GM15510 (cell line): ENCODE measurements around the gene KLHL29.

Source experiments
- POLR2A ChIP-seq: IDR thresholded peaks from 3 replicates; pipeline ENCODE4 v1.6.1; 2011; ENCODE audit warnings: borderline replicate concordance; ENCODE audit not compliant: insufficient read length; ENCODE audit errors: extremely low read depth

The KLHL29 gene

DNA sequence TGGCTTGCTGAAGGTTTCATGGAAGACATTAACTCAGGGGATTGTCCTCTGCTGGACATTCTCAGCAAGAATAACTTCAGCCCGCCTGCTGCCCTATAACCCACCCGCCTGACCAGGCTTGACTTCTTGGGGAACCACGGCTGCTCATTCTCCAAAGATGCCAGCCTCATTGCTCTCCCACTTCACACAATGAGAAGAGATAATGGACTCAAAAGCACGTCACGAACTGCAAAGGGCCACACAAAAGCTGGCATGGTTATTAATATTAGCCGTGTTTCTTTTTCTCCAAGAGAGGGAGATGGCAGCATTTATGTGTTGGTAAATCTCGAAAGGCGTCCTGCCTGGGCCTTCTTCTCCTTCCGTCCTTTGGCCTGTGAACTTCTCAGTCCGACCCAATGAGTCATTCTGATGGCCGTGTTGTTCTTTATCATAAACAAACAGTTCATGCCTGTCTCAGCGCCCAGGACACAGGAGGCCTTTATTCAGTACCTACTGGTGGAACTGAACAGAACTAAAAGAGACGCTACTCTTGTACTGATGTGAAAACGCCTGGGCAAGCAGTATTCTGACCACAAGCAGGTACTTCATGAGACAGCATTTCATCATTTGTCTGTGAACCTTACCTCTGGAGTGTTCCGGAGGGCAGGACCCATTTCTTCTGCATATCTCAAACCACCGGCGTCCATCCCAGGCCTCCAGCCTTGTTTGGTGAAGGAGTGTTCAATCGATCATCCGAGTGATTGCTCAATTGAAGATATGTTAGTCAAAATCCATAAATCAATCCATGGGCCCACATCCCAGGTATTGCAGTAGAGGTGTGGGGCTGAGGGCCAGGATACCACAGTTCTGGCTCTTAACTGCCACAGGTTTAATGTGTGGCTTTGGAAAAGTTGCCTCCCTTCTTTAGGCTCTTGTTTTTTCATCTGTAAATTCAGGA is 25.1 kb upstream of the KLHL29 start:
- no peak for TF ChIP-seq POLR2A

- TF ChIP-seq POLR2A, result no peak
These were observed 24.3 kb upstream of the KLHL29 start for GRCh38 chr2:23360571-23361125.

DNA sequence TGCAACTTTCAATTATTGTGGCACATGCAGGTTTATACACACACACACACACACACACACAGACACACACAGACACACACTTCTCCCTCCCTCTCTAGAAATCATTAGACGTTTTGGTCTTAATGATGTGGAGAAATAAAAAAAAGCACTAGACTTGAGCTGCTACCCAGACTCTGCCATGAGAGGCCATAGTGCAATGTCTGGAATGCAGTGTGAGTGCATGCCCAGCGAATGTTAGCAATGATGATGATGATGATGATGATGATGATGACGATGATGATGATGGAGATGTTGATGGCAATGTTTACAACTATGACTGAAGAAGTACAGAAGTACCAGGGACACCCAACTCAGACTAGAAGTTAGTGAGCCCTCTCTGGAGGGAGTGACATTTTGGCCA is 23.8 kb upstream of the KLHL29 start:
- no peak for TF ChIP-seq POLR2A

DNA sequence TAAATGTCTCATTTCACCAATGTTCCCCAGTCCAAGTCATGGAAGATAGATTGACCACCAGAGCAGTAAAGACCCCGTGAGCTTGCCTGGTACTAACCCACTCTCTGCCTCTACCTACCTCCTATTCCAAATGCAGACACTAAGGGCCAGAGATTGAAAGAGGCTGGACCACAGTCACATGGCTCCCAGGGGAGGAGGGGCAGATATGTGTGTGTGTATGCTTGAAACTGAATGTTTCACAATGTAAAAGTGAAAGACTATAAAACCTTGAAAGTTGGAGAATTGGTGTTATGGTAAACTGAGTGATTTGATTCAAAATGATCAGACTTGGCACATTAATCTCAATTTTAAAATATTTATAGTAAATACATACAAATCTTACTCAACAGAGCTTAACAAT is 21.7 kb upstream of the KLHL29 start:
- TF ChIP-seq POLR2A, result no peak

DNA sequence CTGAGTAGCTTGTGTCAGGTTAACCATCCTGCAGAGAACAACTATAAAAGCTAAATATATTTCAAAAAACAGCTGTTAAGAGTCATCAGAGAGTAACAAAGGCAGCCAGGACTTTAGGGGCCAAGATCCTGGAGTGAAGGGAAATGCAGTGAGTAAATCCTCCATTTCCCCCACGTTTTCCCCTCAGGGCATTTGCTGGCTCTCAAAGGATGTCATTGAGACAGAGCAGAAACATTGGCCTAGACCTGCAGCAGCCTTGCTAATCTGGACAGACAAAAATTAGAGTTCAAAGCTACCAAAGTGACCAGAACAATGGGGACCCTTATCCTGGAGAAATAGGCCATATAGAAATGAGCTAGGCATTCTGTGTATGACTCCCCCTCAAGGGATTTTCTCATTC is 21.1 kb upstream of the KLHL29 start:
- TF ChIP-seq POLR2A, result no peak

DNA sequence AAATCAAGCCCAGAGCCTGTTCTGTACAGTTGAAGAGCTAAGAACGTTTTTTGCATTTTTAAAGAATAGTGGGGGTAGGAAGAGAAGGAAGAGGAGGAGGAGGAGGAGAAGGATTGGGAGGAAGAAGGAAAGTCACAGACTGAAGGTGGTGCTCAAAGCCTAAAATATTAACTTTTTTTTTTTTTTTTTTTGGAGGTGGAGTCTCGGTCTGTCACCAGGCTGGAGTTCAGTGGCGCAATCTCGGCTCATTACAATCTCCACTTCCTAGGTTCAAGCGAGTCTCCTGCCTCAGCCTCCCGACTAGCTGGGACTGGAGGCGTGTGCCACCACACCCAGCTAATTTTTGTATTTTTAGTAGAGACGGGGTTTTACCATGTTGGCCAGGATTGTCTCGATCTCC is 18.3 kb upstream of the KLHL29 start:
- TF ChIP-seq POLR2A, result no peak

GRCh38 chr2:23367760-23368159 is 17.2 kb upstream of the KLHL29 start:
- no peak for TF ChIP-seq POLR2A

DNA sequence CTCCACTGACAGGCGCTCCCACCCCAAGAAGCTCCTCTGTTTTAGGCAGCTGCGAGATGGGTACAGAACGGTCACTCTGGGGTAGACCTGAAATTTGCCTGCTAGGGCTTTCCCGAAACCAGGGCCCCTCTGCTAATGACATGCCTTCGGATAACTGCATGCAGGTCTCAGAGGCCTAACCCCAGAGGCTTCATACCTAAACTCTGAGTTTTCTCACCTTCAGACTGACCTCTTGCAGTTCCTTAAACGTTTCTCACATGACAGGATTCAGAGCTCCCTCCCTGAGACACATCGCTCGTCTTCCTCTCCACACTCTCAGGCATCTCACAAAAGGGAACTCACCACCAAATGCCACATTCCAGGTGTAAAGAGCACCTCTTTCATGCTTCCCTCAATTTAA is 11.3 kb upstream of the KLHL29 start:
- TF ChIP-seq POLR2A, result no peak

- no peak for TF ChIP-seq POLR2A
These were observed 9.5 kb upstream of the KLHL29 start for GRCh38 chr2:23375448-23375847.

- TF ChIP-seq POLR2A, result no peak
These were observed 8.9 kb upstream of the KLHL29 start for GRCh38 chr2:23376075-23376474.

GRCh38 chr2:23376972-23377371 is 8.0 kb upstream of the KLHL29 start:
- no peak for TF ChIP-seq POLR2A

GRCh38 chr2:23377771-23378170 is 7.2 kb upstream of the KLHL29 start:
- TF ChIP-seq POLR2A, result no peak

DNA sequence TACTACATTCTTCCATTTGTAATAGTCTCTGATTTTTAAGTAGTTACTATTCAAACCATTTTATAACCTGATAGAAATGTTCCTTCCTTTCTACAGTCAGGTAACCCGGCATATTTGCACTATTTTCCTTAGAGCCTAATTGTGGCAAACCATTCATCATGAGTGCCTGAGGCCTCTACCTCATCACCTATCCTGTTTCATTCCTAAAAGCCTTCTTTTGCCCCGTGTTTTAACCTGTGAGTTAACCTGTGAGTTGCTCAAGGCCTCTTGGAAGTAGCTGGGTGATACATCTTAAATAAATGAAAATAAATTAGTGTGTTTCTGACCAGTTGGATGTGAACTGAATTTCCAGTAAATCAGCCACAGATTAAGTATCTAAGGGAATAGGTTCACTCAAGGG is 6.5 kb upstream of the KLHL29 start:
- no peak for TF ChIP-seq POLR2A

GRCh38 chr2:23379220-23379695 is 5.7 kb upstream of the KLHL29 start:
- TF ChIP-seq POLR2A, result no peak

- no peak for TF ChIP-seq POLR2A
These were observed 4.4 kb upstream of the KLHL29 start for GRCh38 chr2:23380562-23381065.

DNA sequence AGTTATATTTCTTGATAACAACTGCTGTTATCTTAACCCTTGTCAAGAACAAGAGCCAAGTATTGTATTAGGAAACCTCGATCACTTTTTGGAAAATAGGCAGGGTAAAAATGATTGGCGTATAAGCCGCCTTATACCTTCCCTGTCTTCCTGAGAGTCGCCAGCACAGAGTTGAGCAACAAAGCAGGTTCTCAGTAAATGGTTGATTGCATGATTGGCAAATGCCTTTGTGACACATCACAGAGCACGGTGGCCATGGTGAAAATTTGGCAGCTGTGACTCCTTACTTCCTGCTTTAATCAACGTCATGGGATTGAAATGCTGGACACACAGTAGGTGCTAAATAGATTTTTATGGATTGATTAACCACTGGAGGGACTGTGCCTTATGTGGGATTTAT is 3.9 kb upstream of the KLHL29 start:
- TF ChIP-seq POLR2A, result no peak
